Embryonic facial prominence (tissue), 1 donor: ENCODE data around the gene TGFBR3.
"Not testable (repeated sequence)": the region's sequence is repeated elsewhere in the genome, so short reads cannot be mapped to it uniquely, and the experiment has no call there.

ENCODE experiments used
- DNase-seq: peaks from one replicate; pipeline ENCODE4 v3.0.0-alpha.2; 2016; ENCODE audit errors: extremely low spot score

Gene TGFBR3

DNA sequence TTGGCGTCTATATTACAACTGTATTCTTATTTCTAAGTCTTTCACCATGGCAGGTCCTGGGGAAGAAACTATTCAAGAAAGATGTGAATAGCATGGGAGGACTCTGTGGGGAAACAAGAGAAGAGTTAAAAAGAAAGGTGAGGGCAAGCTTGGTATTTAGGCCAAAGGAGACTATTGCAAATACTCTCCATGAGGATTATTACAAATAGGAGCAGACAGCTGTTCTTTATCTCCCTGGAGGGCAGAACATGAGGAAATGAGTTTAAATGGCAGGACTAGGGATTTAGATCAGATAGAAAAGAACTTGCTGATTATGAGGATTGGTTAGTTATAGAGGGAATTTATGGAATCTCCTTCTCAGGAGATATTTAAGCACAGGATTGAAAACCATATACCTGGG, 198.5 kb downstream of the TGFBR3 start:
- no peak for DNase-seq

DNA sequence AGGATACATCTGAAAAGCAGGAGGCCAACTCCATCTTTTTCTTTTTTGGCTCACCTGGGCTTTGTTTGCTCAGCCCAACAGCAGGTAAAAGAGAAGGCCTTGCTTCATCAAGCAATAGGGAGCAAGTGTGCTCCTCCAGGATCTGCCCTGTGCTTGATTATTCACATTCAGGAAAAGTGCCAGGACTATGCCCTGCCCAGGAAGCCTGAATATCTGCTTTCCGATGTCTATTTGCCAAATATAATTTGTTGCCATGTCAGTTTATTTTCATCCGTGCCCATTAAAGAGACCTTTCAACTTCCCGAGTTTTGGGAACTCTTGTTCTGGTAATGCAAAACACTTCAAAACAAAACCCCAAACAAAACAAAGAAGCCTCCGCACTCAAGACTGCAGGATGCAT, 200.0 kb downstream of the TGFBR3 start:
- DNase-seq, result no peak

DNA sequence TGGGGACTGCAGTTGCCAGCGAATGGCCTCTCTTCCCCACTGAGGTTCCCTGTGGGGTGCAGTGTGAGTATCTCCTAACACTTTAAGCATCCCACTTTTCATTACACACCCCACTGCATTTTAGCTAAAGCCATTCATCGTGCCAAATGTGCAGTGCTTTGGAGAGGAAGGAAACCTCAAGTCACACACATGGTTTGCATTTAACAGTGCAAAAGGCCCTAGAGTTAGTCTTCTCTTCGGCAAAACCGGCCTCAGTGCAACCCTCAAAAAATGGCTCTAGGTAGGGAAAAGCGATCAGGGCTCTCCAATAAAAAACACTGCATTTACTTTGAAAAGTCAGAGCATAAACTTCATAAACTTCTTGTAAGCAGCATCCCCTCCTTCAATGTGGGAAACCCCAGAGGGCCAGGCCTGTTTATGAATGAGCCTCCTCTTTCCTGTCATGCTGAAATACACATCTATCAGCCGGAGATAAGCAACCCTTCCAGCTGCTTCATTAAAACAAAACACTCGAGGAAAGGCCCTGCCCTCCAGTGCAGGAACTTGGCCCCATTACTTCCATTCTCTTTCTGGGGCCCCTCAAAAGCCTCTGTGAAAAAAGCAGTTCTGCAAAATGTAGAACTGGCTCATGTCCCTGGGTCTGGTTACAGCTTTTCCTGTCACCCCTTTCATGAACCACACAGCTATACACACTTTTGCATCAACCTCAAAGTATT, 201.3 kb downstream of the TGFBR3 start:
- DNase-seq, result peak; percentile 46

DNA sequence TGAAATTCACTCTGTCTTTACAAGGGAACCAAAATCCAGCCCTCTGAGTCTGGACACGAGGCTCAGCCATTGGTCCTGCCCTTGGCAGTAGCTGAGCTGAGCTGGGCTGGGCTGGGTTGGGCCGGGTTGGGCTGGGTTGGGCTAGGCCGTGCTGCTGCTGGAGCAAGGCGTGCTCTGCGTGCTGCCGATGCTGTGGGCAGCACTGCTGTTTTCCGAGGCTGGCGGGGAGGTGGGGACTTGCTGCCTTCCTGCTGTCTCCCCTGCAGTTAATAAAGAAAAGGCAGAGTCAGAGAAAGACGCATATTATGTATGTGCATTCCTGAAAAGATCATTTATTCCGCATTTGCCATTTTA, 202.4 kb downstream of the TGFBR3 start:
- DNase-seq, result no peak

DNA sequence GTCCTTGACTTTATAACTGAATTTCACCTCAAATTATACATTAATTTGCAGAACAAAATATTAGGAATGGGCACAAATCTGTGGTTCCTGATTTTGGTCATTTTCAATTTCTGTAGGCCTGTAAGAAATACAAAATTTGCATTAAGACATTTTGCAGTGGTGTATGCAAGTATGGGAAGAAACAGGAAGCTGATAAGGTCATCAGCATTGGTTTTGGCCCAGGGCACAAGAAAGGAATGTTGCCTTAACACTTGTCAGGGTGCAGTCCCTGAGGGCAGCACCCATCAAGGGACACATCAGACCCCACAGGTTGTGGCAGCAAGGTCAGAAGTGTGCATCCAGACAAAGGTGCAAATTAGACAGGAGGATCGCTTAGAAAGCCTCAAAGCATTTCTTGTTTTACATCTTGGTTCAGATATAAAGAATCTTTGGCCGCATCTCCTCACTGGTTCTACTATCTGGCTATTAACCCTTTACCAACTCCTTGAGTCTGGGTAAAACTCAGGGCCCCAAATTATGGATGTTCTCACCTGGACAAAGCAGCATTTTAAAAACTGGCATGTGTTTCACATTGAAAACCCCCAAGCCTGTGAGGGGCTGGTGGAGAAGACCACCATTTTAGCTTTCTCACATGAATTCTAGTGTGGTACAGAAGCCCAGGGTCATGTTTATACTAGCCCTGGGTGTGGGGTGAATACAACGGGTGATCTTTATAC, 202.9 kb downstream of the TGFBR3 start:
- DNase-seq, result no peak

DNA sequence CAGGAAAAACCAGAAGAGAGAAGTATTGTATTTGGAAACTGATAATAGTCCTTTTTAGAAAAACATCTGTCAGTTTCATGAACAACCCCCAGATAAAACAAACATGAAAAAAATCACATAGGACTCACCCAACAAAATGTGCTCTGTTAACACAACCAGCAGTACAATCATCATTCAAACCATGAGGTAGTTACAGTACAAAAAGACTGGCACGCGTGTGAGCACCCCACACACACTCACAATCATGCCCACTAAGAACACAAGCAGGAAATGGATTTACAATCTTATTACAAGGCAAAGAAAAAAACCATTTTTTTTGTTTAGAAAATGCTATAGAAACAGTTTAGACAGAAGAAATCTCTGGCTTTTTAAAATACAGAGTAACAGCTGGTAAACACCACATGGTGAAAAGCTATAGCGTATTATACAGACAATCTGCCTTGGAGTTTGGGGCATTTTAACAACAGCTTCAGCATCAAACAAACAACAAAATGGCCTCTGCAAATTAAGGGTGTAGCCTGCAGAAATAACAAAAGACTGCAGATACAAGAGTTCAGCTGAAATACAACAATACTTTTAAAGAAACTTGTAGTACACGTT, 205.3 kb downstream of the TGFBR3 start:
- no peak for DNase-seq

DNA sequence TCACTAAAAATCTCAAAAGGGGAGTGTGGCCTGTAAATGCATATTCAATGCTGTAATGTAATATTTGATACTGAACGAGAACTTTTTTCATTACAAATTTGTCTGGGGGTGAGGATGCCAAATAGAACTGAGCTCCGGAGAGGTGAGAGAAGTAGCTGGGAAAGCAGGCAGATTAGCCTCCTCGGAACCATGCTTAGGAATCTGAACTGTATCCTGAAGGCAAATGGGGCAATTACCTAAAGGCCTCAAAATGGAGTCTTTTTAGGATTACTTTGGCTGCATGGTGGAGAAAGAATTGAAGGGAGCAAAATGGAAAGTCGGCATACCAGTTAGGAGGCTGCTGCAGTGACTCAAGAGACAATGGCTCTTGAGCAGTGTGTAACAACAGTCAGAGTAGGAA, 206.5 kb downstream of the TGFBR3 start:
- DNase-seq, result no peak

DNA sequence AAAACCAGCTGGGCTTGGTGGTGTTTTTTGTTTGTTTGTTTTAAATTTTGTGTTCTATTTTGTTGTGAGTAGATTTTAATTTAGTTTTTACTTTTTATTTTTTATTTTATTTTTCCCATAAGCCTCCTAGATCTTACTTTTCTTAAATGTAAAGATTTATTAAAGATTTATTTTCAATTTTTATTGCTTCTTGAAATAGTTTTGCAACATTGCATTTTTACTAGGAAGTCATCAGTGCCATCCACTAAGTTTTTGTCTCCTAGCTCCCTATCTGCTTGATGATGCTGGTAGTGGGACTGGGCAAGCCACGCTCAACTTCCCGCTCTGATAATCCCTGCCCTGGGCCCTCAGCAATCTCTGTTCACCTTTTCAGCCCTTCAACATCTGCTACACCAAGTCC, 209.9 kb downstream of the TGFBR3 start:
- no peak for DNase-seq

DNA sequence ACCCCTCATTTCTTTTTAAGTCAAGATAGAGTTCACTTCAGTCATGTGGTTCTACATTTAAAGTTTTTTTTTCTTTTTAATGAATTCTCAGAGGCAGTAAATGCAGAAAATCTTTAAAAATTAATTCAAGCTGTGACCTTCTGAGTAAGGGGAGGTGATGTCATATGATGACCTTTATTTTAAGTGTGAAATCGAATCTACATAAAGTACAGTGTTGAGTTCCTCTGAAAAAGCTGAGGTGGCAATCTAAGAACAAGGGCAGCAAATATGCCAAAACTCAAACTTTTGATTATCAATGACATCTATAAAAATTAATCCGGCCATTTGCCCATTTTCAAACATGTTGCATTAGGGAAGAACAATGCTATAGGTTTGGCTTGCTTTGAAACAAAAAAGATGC, 211.8 kb downstream of the TGFBR3 start:
- DNase-seq, result no peak

DNA sequence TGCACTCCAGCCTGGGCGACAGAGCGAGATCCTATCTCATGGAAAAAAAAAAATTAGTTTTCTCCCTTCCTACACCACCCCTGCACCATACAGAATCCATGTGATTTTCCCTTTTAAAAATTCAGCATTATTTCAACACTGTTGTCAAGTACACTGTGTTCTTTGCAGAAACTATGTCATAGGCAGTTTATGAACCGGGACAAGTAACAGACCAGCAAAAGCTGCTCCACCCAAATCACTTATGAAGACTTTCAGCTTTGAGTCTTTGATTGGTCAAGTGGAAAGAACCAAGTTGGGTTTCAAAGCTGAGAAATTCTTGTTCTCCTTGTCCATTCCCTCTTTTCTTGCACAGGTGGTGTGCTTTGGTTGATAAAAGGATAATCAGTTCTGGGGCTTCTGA, 212.3 kb downstream of the TGFBR3 start:
- no peak for DNase-seq

DNA sequence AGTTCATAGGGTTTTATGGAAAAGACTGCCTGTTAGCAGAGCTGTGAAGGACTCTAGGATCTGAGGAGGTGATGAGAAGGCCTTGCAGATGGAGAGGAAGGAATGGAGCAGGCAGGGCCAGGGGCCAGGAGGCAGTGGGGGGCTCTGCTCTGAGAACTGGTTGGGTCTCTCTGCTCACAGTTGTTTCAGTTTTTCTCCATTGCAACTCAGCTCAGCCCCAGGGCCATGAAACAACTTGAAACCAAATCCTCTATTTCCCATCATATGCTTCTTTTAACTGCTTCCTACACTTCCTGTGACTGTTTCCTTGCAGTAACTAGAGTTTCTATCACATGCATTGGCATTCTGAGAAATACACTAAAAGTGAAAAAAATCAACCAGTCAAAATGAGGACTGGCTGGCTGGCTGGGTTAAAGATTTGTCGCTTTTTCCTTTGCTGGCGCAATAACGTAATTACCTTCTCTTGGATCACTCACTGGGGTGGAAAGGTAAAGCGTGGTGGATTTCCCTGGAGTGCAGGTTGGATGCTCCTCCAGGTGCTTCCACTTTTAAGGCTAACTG, 213.3 kb downstream of the TGFBR3 start:
- DNase-seq, result no peak

DNA sequence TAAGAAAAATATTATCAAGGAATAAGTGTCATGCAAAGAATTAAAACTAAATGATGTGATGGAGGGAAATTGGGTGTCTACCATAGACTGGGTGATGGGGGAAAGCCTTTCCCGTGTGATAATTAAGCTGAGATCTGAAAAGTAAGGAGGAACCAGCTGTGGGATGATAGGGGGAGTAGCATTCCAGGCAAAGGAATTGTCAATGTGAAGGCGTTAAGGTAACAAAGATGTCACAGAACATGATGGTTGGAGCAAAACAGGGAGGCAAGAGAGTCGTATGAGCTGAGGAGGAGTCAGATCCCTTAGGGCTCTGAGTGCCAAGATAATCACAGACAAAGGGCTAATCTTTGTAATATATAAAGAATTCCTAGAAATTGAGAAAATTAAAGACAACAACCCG, 215.2 kb downstream of the TGFBR3 start:
- no peak for DNase-seq

DNA sequence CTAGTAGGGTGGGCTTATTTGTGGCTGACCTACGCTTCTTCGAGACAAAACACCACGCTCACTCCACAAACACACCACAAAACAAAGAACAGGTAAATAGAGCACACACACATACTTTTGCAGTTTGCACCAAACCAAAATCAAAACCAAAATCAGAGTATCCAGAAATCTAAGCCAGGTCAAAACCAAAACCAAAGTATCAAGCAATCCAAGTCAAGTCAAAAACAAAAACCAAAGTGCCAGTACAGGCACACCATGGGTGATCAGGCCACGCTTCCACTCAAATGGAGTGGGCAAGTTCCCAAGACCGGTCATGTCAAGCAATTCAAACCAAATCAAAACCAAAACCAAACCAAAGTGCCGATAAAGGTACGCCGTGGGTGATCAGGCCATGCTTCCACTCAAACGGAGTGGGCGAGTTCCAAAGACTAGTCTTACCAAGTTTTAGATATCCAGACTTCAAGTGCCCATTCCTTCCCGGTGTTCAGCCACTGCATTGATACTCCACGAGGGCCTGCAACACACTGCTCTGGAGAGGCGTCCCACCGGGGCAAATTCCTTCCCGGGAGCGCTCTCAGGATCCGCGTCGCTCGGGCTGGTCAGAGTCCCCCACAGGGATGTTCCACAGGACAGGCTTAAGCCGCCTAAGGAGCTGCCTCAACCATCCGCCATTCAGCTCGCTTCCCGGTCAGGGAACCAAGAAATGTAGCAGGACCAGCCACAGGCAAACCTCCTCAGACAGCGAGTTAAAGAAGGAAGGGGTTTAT, 216.2 kb downstream of the TGFBR3 start:
- no peak for DNase-seq

DNA sequence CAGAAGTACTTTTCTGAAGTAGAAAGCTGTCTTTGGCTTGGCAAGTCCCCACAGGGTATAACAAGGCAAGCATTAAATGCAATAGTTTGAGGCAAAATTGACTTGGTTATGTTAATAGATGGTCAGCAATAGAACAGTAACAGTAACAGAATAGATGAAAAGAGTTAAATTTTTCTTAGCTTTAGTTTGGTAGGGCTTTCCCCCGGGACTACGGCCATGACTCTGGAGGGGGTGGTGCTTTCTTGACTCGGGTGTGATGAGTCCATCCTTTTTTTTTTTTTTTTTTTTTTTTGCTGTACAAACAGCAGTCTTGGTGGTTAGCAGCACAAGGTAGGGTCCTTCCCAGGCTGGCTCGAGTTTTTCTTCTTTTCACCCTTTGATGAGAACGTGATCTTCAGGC, 219.3 kb downstream of the TGFBR3 start:
- DNase-seq, result not testable (repeated sequence)

DNA sequence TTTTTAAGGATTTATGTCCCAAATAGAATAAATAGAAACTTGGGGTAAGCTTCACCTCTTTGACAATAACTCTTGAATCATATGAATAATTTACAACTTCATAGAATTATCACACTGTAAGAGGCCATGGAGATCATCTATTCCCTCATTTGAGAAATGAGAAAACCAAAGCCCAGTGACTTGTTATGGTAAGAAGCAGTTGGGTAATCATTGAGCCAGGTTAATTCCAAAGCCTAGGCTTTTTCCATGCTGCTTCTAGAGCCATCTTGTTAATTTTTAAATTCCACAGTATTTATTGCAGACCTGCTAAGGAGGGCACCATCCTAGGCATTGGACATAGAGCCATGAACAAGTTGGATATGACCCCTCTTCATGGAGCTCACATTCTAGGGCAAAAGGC, 224.8 kb downstream of the TGFBR3 start:
- DNase-seq, result no peak

DNA sequence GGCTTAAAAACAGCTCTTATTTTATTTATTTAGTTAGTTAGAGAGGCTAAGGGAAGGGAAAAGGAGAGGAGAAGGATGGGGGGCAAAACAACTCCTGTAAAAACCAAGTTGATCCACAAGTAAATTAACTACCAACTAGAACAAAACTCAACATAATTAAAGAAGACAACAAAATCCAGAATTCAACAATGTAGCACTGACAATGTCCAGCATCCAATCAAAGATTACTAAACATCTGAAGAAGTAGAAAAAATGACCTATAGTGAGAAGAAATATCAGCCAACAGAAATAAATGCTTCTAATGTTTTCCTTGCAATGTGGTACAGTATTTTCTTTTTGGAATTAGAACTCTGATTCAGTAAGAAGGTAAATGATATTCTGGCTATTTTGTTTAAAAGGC, 225.2 kb downstream of the TGFBR3 start:
- no peak for DNase-seq

DNA sequence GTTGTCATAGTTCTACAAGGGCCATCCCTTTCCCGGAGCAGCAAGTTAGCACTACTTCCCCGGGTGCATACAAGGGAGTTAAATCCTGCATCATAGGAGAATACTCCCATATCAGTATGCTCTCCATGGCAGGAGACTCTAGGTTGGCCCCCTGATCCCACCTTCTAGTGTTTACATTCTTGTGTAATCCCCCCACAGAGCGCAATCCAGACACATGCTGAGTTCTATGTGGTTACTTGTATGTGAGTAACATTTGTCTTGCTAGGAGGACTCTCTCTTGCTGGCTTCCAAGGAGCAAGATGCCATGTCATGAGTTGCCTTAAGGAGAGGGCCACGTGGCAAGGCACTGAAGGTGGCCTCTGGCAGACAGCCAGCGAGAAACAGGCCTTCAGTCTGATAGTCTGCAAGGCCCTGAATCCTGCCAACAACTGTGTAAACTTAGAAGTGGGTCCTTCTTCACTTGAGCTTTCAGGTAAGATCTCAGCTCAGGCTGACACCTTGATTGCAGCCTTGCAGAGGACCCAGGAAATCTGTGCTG, 230.0 kb downstream of the TGFBR3 start:
- no peak for DNase-seq

DNA sequence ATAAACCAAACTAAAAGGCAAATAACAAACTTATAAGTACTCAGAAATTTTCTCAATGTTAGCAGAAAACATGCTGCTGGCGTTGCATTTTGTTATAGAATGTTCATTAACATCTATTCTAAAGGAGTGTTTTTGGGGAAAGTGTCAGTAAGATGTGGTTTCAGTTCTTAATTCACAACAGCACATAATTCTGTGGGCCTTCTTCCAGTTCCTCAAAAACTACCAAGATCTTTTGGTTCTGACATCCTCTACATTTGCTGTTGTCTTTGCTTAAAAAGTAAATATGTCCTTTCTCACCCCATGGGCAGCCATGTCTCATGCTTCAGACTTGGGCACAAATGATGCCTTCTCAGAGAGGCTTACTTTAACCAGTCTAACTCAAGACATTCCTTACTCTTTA, 232.8 kb downstream of the TGFBR3 start:
- DNase-seq, result no peak

DNA sequence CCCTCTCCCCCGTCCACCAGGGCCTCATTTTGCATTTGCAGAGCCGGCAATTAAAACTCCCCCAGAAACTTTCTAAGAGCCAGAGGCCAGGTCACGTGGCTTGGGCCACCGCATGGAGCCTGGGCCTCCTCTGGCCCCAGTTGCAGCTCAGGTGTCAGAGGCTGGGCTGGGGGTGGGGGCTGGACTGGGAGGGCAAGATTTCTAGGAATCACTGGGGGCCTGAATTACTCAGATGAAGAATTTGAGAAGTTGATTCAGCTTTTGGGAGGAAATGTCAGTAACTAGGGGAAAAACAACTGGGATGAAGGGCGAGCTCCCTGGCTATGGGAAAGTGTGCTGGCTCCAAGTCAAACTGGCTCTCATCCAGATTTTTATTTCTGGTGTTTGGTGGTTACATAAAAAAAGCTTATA, 234.3 kb downstream of the TGFBR3 start:
- DNase-seq, result peak; percentile 56

DNA sequence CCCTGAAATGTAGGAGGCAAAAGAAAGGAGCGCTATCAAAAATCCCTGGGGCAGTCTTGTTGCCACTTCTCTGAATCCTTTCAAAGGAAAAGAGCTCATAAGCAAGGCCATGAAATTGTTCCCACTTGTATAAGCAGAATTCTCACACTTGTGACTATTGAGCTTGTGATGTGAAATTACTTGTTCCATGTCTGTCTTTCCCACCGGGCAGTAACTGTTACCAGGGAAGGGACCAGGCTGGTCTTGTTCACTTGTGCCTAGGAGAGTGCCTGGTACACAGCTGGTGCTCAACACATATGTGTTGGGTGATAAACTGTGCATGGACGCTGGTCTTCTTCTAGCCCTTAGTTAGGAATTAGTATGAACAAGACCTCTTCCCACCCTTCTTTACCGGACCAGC, 234.7 kb downstream of the TGFBR3 start:
- DNase-seq, result no peak

DNA sequence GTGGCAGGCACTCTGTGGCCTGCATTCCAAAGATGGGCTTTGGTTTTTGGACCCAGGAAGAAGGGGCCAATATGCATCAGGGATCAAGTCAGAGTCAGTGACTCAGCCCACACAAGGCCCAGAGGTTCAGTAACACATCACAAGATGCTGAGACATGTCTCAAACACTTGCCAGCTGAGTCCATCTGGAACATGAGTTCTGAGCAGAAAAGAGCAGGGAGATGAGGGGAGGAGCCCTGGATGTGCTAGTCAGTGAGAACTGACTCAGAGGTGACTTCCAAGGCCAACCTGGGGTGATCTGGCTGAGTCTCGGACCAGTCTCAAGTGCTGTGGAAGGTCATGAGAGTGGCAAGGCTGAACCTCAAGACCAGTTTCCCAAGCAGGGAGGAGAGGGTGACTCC, 235.2 kb downstream of the TGFBR3 start:
- no peak for DNase-seq

DNA sequence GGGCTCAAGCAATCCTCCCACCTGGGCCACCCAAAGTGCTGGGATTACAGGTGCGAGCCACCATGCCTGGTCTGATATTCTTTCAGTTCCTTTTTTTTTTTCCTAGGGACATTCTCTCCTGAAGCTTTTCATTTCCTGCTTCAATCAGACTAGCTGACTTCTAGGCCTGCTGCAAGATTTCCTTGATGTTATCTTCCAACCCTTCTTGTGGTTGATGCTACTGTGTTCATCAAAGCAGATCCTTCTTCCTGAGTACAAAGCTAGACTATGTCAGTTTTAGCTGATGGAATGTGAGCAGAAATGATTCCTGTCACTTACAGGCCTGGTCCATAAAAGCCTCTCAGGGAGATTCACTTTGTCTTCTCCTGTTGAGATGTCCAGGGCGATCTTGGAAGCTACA, 238.9 kb downstream of the TGFBR3 start:
- DNase-seq, result no peak
